ENCODE data around the gene LRP5. TPM values are rescaled to one million over a fixed set of nuclear protein-coding genes. Genes with fewer than 3 reads are reported as not detected.
A peak's percentile ranks its signal among the peaks of the same experiment; 100 is the strongest.

Gene LRP5
- total RNA-seq, 1 experiment from 2014 or later, result 55.2 TPM

GRCh38 chr11:68314203-68315170 lies 2.1 kb downstream of the LRP5 start:
- DNase-seq (ENCODE audit: low read depth, low spot score) (peak; percentile 26), ATAC-seq (peak; percentile 54)
- Histone ChIP-seq H3K36me3 (ENCODE audit: control insufficient read depth in 1 of 2, insufficient read depth in 2 of 2, low read length in 2 of 2) (no peaks in the 10 kb centered on the region), H3K9me2 (ENCODE audit: insufficient read depth) (no peaks in the 10 kb centered on the region), H3K27ac (ENCODE audit: low read depth, low read length) (peak overlapping the region; percentile 93), H3K27me3 (ENCODE audit: insufficient read depth, low read length) (no peaks in the 10 kb centered on the region), H3K4me2 (ENCODE audit: low read length) (peak overlapping the region; percentile 86), H3K9me3 (ENCODE audit: control insufficient read depth in 1 of 2, insufficient read depth in 1 of 2, low read depth in 1 of 2, low read length in 2 of 2) (no peaks in the 10 kb centered on the region), H2AFZ (ENCODE audit: low read depth, low read length, poor library complexity, severe bottlenecking) (no peak overlapping the region), H3K9ac (ENCODE audit: low read length) (peak overlapping the region; percentile 92), H3K79me2 (ENCODE audit: insufficient read depth, low read length) (peaks cover 65% of the 10 kb centered on the region), H4K20me1 (ENCODE audit: insufficient read depth) (no peaks in the 10 kb centered on the region), H3K4me3 (replicated peaks in 1 of 2; ENCODE audit: low read depth in 1 of 2, low read length in 2 of 2) (peak overlapping the region; percentile 69 to 95), H3K4me1 (ENCODE audit: control insufficient read depth in 1 of 2, insufficient read depth in 2 of 2, low read length in 2 of 2) (peaks cover 39 to 62% of the 10 kb centered on the region in 2 experiments)
- POLR2A ChIA-PET, result interaction anchor here (1.0 to 1.3 kb wide), 2 partner anchors 28 to 42 kb away, joined by 4 read pairs; partner anchors contain the start of gene C11orf24
- intact Hi-C loops (cut with micrococcal nuclease), result loop anchor here (10.0 kb wide), 1 partner anchor 70 kb away; no protein-coding TSS in a partner anchor
- BruUV-seq (replicated peaks), result TSS peak; percentile 89
- RAD21 ChIA-PET (ENCODE audit: low non-redundant PET in 1 of 2, low total read pairs in 2 of 2, uncharacterized antibody in 2 of 2, unreplicated experiment in 2 of 2), result no interaction called here
- CTCF ChIA-PET, result interaction anchor here (2.1 kb wide), 1 partner anchor 16 kb away, joined by 6 read pairs; no protein-coding TSS in a partner anchor
- TF ChIP-seq YY1 (IDR thresholded peaks at IDR 0.05; ENCODE audit: extremely low read depth, insufficient replicate concordance, low read depth, low read length) (no peak), FOSL1 (IDR thresholded peaks at IDR 0.05; ENCODE audit: low read depth) (no peak), ZNF274 (IDR thresholded peaks at IDR 0.05; ENCODE audit: low read depth, low read length) (no peak), REST (IDR thresholded peaks at IDR 0.05; ENCODE audit: low read depth) (no peak), CBX3 (IDR thresholded peaks at IDR 0.05; ENCODE audit: low read depth) (no peak; the same call in 1 of the 2 replicates), EZH2 (IDR thresholded peaks at IDR 0.05) (no peak), RAD21 (IDR thresholded peaks at IDR 0.05; ENCODE audit: low read depth) (no peak), SIN3A (IDR thresholded peaks at IDR 0.05; ENCODE audit: low read depth) (no peak; the same call in 1 of the 2 replicates), POLR2A (IDR thresholded peaks at IDR 0.05; ENCODE audit: borderline replicate concordance, extremely low read depth, insufficient read depth, insufficient read length) (no peak), SRF (IDR thresholded peaks at IDR 0.05; ENCODE audit: low read depth) (no peak), ELF1 (IDR thresholded peaks at IDR 0.05; ENCODE audit: borderline replicate concordance, low read depth) (no peak), POLR2AphosphoS5 (IDR thresholded peaks at IDR 0.05; ENCODE audit: low read depth, low read length) (peak; percentile 41; the same call in 1 of the 2 replicates), JUND (IDR thresholded peaks at IDR 0.05) (no peak), ZBTB33 (IDR thresholded peaks at IDR 0.05; ENCODE audit: extremely low read depth, insufficient replicate concordance, low read length) (no peak), TCF7L2 (IDR thresholded peaks at IDR 0.05; ENCODE audit: borderline replicate concordance, extremely low read depth, insufficient read depth, insufficient read length) (no peak), ATF3 (IDR thresholded peaks at IDR 0.05) (no peak)
- TF ChIP-seq, protein P1, sequence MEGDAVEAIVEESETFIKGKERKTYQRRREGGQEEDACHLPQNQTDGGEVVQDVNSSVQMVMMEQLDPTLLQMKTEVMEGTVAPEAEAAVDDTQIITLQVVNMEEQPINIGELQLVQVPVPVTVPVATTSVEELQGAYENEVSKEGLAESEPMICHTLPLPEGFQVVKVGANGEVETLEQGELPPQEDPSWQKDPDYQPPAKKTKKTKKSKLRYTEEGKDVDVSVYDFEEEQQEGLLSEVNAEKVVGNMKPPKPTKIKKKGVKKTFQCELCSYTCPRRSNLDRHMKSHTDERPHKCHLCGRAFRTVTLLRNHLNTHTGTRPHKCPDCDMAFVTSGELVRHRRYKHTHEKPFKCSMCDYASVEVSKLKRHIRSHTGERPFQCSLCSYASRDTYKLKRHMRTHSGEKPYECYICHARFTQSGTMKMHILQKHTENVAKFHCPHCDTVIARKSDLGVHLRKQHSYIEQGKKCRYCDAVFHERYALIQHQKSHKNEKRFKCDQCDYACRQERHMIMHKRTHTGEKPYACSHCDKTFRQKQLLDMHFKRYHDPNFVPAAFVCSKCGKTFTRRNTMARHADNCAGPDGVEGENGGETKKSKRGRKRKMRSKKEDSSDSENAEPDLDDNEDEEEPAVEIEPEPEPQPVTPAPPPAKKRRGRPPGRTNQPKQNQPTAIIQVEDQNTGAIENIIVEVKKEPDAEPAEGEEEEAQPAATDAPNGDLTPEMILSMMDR (IDR thresholded peaks at IDR 0.05 in 2 of 3, conservative IDR thresholded peaks at IDR 0.05 in 1 of 3; ENCODE audit: borderline replicate concordance in 1 of 3, insufficient read depth in 1 of 3, low read depth in 2 of 3, low read length in 2 of 3), result peak in 2 of 3 experiments; percentile 7 to 10; a peak in 1 of 6 replicates

Measured in HCT116 (cell line).